ENCODE results near the gene CNTN5.

CNTN5 gene

GRCh38 chr11:99584830-99585229 lies 564.1 kb downstream of the CNTN5 start:
- Histone ChIP-seq H3K4me3 (ENCODE audit: low read depth, low read length) (no peak overlapping the region), H3K27ac (no peak overlapping the region), H3K36me3 (replicated peaks) (no peaks in the 10 kb centered on the region), H3K27me3 (replicated peaks) (no peaks in the 10 kb centered on the region)
- no peak for TF ChIP-seq CTCF (IDR thresholded peaks at IDR 0.05; ENCODE audit: low read depth, low read length, missing control alignments)
- in situ Hi-C loops (cut with HindIII; ENCODE audit: low pct_ligation_motif_present, low sequenced_read_pairs) = no loop called here
- DNase-seq = no peak

GRCh38 chr11:99585606-99586005 lies 564.9 kb downstream of the CNTN5 start:
- in situ Hi-C loops (cut with HindIII; ENCODE audit: low pct_ligation_motif_present, low sequenced_read_pairs) = no loop called here
- DNase-seq = no peak
- no peak for TF ChIP-seq CTCF (IDR thresholded peaks at IDR 0.05; ENCODE audit: low read depth, low read length, missing control alignments)
- no peaks in the 10 kb centered on the region for H3K36me3 ChIP-seq (replicated peaks)
- H3K4me3 ChIP-seq (ENCODE audit: low read depth, low read length) = no peak overlapping the region
- no peak overlapping the region for H3K27ac ChIP-seq
- no peaks in the 10 kb centered on the region for H3K27me3 ChIP-seq (replicated peaks)

- Histone ChIP-seq H3K36me3 (replicated peaks) (no peaks in the 10 kb centered on the region), H3K27me3 (replicated peaks) (no peaks in the 10 kb centered on the region), H3K4me3 (ENCODE audit: low read depth, low read length) (no peak overlapping the region), H3K27ac (no peak overlapping the region)
- TF ChIP-seq CTCF (IDR thresholded peaks at IDR 0.05; ENCODE audit: low read depth, low read length, missing control alignments) = no peak
- in situ Hi-C loops (cut with HindIII; ENCODE audit: low pct_ligation_motif_present, low sequenced_read_pairs) = no loop called here
- DNase-seq = no peak
These were observed 569.0 kb downstream of the CNTN5 start for GRCh38 chr11:99589771-99590170.

- H3K27ac ChIP-seq = no peak overlapping the region
- H3K36me3 ChIP-seq (replicated peaks) = no peaks in the 10 kb centered on the region
- no peak overlapping the region for H3K4me3 ChIP-seq (ENCODE audit: low read depth, low read length)
- peak; percentile 14 for DNase-seq
- H3K27me3 ChIP-seq (replicated peaks) = no peaks in the 10 kb centered on the region
- TF ChIP-seq CTCF (IDR thresholded peaks at IDR 0.05; ENCODE audit: low read depth, low read length, missing control alignments) = no peak
- in situ Hi-C loops (cut with HindIII; ENCODE audit: low pct_ligation_motif_present, low sequenced_read_pairs) = no loop called here
These were observed 571.5 kb downstream of the CNTN5 start for GRCh38 chr11:99592266-99592665.

GRCh38 chr11:99593197-99593596 lies 572.4 kb downstream of the CNTN5 start:
- no peak for DNase-seq
- no peak for TF ChIP-seq CTCF (IDR thresholded peaks at IDR 0.05; ENCODE audit: low read depth, low read length, missing control alignments)
- no peak overlapping the region for H3K4me3 ChIP-seq (ENCODE audit: low read depth, low read length)
- in situ Hi-C loops (cut with HindIII; ENCODE audit: low pct_ligation_motif_present, low sequenced_read_pairs) = no loop called here
- no peak overlapping the region for H3K27ac ChIP-seq
- no peaks in the 10 kb centered on the region for H3K36me3 ChIP-seq (replicated peaks)
- H3K27me3 ChIP-seq (replicated peaks) = no peaks in the 10 kb centered on the region

- H3K27ac ChIP-seq = no peak overlapping the region
- DNase-seq = no peak
- in situ Hi-C loops (cut with HindIII; ENCODE audit: low pct_ligation_motif_present, low sequenced_read_pairs) = no loop called here
- H3K36me3 ChIP-seq (replicated peaks) = no peaks in the 10 kb centered on the region
- no peak for TF ChIP-seq CTCF (IDR thresholded peaks at IDR 0.05; ENCODE audit: low read depth, low read length, missing control alignments)
- H3K27me3 ChIP-seq (replicated peaks) = no peaks in the 10 kb centered on the region
- no peak overlapping the region for H3K4me3 ChIP-seq (ENCODE audit: low read depth, low read length)
These were observed 580.4 kb downstream of the CNTN5 start for GRCh38 chr11:99601179-99601578.
